Endodermal cell (in vitro differentiated cells): ENCODE data around the gene IFIT1. TPM values are rescaled to one million over a fixed set of nuclear protein-coding genes. Genes with fewer than 3 reads are reported as not detected.
A peak's percentile ranks its signal among the peaks of the same experiment; 100 is the strongest.

Experiments
- DNase-seq: peaks from one replicate; pipeline ENCODE4 v3.0.0-alpha.2; 2017
- H3K27ac ChIP-seq: 2 replicates; pipeline ENCODE4 v1.5.1; 2013; ENCODE audit warnings: mild to moderate bottlenecking, low read depth, low read length, moderate library complexity
- H3K27me3 ChIP-seq: 2 replicates; pipeline ENCODE4 v1.6.1; 2013; ENCODE audit warnings: mild to moderate bottlenecking, low read length, moderate library complexity; ENCODE audit not compliant: insufficient read depth, control insufficient read depth, poor library complexity, severe bottlenecking
- H3K36me3 ChIP-seq: 2 replicates; pipeline ENCODE4 v1.7.0; 2013; ENCODE audit warnings: mild to moderate bottlenecking, low read length, moderate library complexity; ENCODE audit not compliant: control insufficient read depth, insufficient read depth
- H3K4me1 ChIP-seq: one replicate; pipeline ENCODE4 v1.7.0; 2013; ENCODE audit warnings: low read length; ENCODE audit not compliant: control insufficient read depth, insufficient read depth
- H3K4me3 ChIP-seq: 2 replicates; pipeline ENCODE4 v1.5.1; 2013; ENCODE audit warnings: mild to moderate bottlenecking, low read length, moderate library complexity
- H3K9ac ChIP-seq: 2 replicates; pipeline ENCODE4 v1.6.1; 2013; ENCODE audit warnings: mild to moderate bottlenecking, low read length, moderate library complexity; ENCODE audit not compliant: poor library complexity, severe bottlenecking; ENCODE audit errors: extremely low read depth
- H3K9me3 ChIP-seq: 2 replicates; pipeline ENCODE4 v1.6.1; 2013; ENCODE audit warnings: mild to moderate bottlenecking, low read length, moderate library complexity; ENCODE audit not compliant: control insufficient read depth
- H3K27ac Mint-ChIP-seq: 2 replicates; pipeline ENCODE4 v1.8.0; 2020; ENCODE audit warnings: mixed read lengths
- H3K27me3 Mint-ChIP-seq: 2 replicates; pipeline ENCODE4 v1.8.0; 2021; ENCODE audit warnings: mild to moderate bottlenecking, mixed read lengths; ENCODE audit not compliant: insufficient read depth
- H3K36me3 Mint-ChIP-seq: 2 replicates; pipeline ENCODE4 v1.8.0; 2020; ENCODE audit warnings: low read depth, mixed read lengths
- H3K4me1 Mint-ChIP-seq: 2 replicates; pipeline ENCODE4 v1.8.0; 2020; ENCODE audit warnings: mixed read lengths
- H3K4me3 Mint-ChIP-seq: 2 replicates; pipeline ENCODE4 v1.8.0; 2020; ENCODE audit warnings: mild to moderate bottlenecking, moderate library complexity, mixed read lengths
- H3K9me3 Mint-ChIP-seq: 2 replicates; pipeline ENCODE4 v1.8.0; 2020; ENCODE audit warnings: mild to moderate bottlenecking, mixed read lengths
- WGBS, 2 experiments: methylation state at CpG; one replicate each; pipeline versions ENCODE4 v1.1.5 to v1.1.7; 2013; ENCODE audit warnings: missing lambda C conversion rate in 2 of 2, mixed read lengths in 1 of 2; ENCODE audit not compliant: insufficient coverage in 1 of 2, insufficient read length in 1 of 2; 5-methylcytosine and 5-hydroxymethylcytosine counted together
- total RNA-seq, 2 donors: library from RNA; stranded (reverse); fragmentation: NEBNext Ultra II Directional in 1 of 2; extraction: Animal tissue kit (Norgen Biotek cat#: 25700) in 1 of 2; gene quantifications; 2 replicates in 1 of 2; 3 replicates in 1 of 2; pipeline ENCODE4 v1.2.1, GENCODE V29; 2021
- TF ChIP-seq, protein P1 (sequence below): fragments of 200-600 bp; sonication (generic); conservative IDR thresholded peaks from 2 replicates; pipeline ENCODE4 v1.5.0; 2021; ENCODE audit warnings: antibody characterized with exemption, mild to moderate bottlenecking

IFIT1 gene
- total RNA-seq, 2 donors from 2014 or later, result 0.59 TPM; not detected in 1

DNA sequence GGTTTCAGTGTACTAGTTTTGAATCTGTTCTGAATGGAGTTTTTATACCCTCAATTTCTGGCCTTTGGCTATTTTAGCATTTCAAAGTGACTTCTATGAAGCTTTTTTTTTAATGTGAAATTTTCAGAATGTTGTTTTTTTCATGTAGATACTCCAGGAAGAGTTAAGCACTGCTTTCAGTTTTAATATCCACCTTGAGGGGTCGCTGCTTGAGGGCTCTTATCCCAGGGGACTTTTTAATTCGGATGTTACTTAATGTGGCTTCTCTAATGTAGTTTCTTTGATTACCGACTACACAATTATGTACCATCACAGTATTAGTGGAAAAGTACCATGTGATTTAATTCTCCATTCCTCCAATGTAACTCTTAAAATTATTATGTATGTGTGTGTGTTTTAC lies 27.1 kb downstream of the IFIT1 start:
- H3K9me3 ChIP-seq, result no peaks in the 10 kb centered on the region
- H3K36me3 ChIP-seq, result no peaks in the 10 kb centered on the region
- Mint-ChIP-seq H3K36me3 (no peaks in the 10 kb centered on the region), H3K27me3 (peaks cover 15% of the 10 kb centered on the region), H3K9me3 (no peaks in the 10 kb centered on the region), H3K4me3 (no peak overlapping the region), H3K4me1 (peaks cover 6% of the 10 kb centered on the region), H3K27ac (no peak overlapping the region)
- no peak overlapping the region for H3K4me3 ChIP-seq
- DNase-seq, result no peak
- no peaks in the 10 kb centered on the region for H3K4me1 ChIP-seq
- 20% methylated on average over 1 of the region's 3 CpGs; no CpG with 5 or more reads in 1 of the 2 experiments for WGBS, 2 experiments
- no peak overlapping the region for H3K9ac ChIP-seq
- H3K27me3 ChIP-seq, result peaks cover 14% of the 10 kb centered on the region
- no peak overlapping the region for H3K27ac ChIP-seq
- TF ChIP-seq, protein P1, sequence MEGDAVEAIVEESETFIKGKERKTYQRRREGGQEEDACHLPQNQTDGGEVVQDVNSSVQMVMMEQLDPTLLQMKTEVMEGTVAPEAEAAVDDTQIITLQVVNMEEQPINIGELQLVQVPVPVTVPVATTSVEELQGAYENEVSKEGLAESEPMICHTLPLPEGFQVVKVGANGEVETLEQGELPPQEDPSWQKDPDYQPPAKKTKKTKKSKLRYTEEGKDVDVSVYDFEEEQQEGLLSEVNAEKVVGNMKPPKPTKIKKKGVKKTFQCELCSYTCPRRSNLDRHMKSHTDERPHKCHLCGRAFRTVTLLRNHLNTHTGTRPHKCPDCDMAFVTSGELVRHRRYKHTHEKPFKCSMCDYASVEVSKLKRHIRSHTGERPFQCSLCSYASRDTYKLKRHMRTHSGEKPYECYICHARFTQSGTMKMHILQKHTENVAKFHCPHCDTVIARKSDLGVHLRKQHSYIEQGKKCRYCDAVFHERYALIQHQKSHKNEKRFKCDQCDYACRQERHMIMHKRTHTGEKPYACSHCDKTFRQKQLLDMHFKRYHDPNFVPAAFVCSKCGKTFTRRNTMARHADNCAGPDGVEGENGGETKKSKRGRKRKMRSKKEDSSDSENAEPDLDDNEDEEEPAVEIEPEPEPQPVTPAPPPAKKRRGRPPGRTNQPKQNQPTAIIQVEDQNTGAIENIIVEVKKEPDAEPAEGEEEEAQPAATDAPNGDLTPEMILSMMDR, result peak; percentile 80

DNA sequence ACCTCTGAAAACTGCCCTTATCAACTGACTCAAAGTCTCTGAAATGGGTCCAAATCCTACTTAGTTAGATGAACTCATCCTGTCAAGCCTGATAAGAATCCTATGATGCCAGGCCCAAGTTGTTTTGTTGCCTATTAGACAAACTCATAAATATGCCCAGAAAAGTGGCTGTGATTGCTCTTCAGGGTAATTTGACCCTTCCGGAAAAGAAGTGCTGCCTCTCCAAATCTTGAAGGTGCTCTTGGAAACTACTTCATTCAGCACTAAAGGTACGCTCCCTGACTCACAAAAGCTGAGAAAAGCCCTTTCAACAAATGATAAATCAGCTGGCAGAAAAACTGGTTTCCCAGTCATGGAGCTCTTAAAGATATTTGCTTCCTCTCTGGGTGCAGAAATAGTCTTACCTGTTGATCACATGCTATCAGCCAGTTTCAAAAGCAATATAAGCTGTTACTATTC lies 28.6 kb downstream of the IFIT1 start:
- Mint-ChIP-seq H3K9me3 (no peaks in the 10 kb centered on the region), H3K4me3 (no peak overlapping the region), H3K27me3 (peaks cover 6% of the 10 kb centered on the region), H3K4me1 (peaks cover 15% of the 10 kb centered on the region), H3K36me3 (no peaks in the 10 kb centered on the region), H3K27ac (no peak overlapping the region)
- 93 to 96% methylated on average over 2 of the region's 2 CpGs for WGBS, 2 experiments
- H3K4me1 ChIP-seq, result no peaks in the 10 kb centered on the region
- no peak overlapping the region for H3K9ac ChIP-seq
- H3K27ac ChIP-seq, result no peak overlapping the region
- no peak overlapping the region for H3K4me3 ChIP-seq
- TF ChIP-seq, protein P1, result no peak
- DNase-seq, result no peak
- no peaks in the 10 kb centered on the region for H3K9me3 ChIP-seq
- H3K27me3 ChIP-seq, result peaks cover 4% of the 10 kb centered on the region
- no peaks in the 10 kb centered on the region for H3K36me3 ChIP-seq

DNA sequence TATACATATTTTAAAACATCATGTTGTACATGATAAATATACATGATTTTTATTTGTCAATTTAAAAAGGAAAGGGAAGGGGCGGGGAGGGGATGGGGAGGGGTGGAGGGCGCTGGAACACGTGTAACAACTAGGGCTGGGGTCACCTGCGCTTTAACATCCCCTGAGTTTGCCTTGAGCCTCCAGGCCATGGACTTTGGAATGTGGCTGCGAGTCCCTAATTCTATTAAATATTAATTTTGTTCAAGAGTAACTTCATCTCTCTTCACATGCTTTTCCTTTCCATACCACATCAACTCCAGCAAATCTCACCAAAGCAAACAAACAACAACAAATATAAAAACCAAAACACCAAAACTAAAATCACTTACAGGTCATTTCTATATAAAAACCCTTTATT lies 32.6 kb downstream of the IFIT1 start:
- 93% methylated on average over 5 of the region's 5 CpGs; no CpG with 5 or more reads in 1 of the 2 experiments for WGBS, 2 experiments
- Mint-ChIP-seq H3K27me3 (no peaks in the 10 kb centered on the region), H3K27ac (no peak overlapping the region), H3K9me3 (no peaks in the 10 kb centered on the region), H3K36me3 (no peaks in the 10 kb centered on the region), H3K4me3 (no peak overlapping the region), H3K4me1 (peaks cover 27% of the 10 kb centered on the region)
- no peaks in the 10 kb centered on the region for H3K4me1 ChIP-seq
- no peak overlapping the region for H3K4me3 ChIP-seq
- H3K9me3 ChIP-seq, result no peaks in the 10 kb centered on the region
- no peak for DNase-seq
- H3K27me3 ChIP-seq, result no peaks in the 10 kb centered on the region
- TF ChIP-seq, protein P1, result no peak
- no peaks in the 10 kb centered on the region for H3K36me3 ChIP-seq
- no peak overlapping the region for H3K9ac ChIP-seq
- H3K27ac ChIP-seq, result no peak overlapping the region
